A549 (cell line): ENCODE data around the gene NIN. TPM values are rescaled to one million over a fixed set of nuclear protein-coding genes. Genes with fewer than 3 reads are reported as not detected.
"Not testable (repeated sequence)": the region's sequence is repeated elsewhere in the genome, so short reads cannot be mapped to it uniquely, and the experiment has no call there.

Experiments
- ATAC-seq, 2 experiments: fragments of 200-7000 bp in 1 of 2; fragments of >200 bp in 1 of 2; cut with Nextera tagmentation in 1 of 2; cut with Tn5 transposase in 1 of 2; 3 replicates each; pipeline versions ENCODE4 v1.8.0 to v1.9.1; 2018 to 2020; ENCODE audit warnings: mild to moderate bottlenecking in 1 of 2, moderate library complexity in 1 of 2
- CTCF ChIA-PET: fragments of 300-600 bp; sonication (Branson Sonifier 250); formaldehyde crosslinking; extraction: SDS; loops from one replicate; lab custom pipeline; 2021; ENCODE audit warnings: antibody characterized with exemption, inconsistent platforms; lab: Yijun Ruan, JAX
- POLR2A ChIA-PET: fragments of 350-600 bp; formaldehyde crosslinking; extraction: SDS; loops from one replicate; lab custom pipeline; 2021; ENCODE audit warnings: antibody characterized with exemption, inconsistent platforms; lab: Yijun Ruan, JAX
- DNase-seq, 2 experiments: peaks; one replicate each; pipeline versions ENCODE4 v3.0.0 to v3.0.0-alpha.2; 2011 to 2016; ENCODE audit warnings: low read depth in 1 of 2, low spot score in 1 of 2
- FAIRE-seq: peaks from 2 replicates; lab custom pipeline; 2011; peaks lifted over from hg19 to GRCh38; lab: Jason Lieb, UNC
- H3K27ac ChIP-seq, 2 experiments: fragments of >200 bp; sonication (Bioruptor Twin); formaldehyde crosslinking; 3 replicates each; pipeline ENCODE4 v1.5.1; 2016 to 2017
- H3K4me1 ChIP-seq: fragments of >200 bp; sonication (Bioruptor Twin); formaldehyde crosslinking; 3 replicates; pipeline ENCODE4 v1.6.1; 2016
- H3K4me2 ChIP-seq: fragments of >200 bp; sonication (Bioruptor Twin); formaldehyde crosslinking; 3 replicates; pipeline ENCODE4 v1.6.1; 2016
- H3K4me3 ChIP-seq: fragments of >200 bp; sonication (Bioruptor Twin); formaldehyde crosslinking; 3 replicates; pipeline ENCODE4 v1.5.1; 2016
- H3K9me3 ChIP-seq: fragments of >200 bp; sonication (Bioruptor Twin); formaldehyde crosslinking; 3 replicates; pipeline ENCODE4 v1.6.1; 2016
- ATOH8 ChIP-seq: fragments of 250-450 bp; sonication (Bioruptor Pico); IDR thresholded peaks from 2 replicates; pipeline ENCODE4 v1.5.0; 2020; ENCODE audit warnings: low read depth, mild to moderate bottlenecking, moderate library complexity
- CEBPB ChIP-seq, 2 experiments: fragments of >200 bp in 1 of 2; sonication (Bioruptor Twin) in 1 of 2; formaldehyde crosslinking in 1 of 2; IDR thresholded peaks; 2 replicates each; pipeline ENCODE4 v1.6.1; 2012 to 2016
- CHD2 ChIP-seq: fragments of 150-350 bp; IDR thresholded peaks from 2 replicates; pipeline ENCODE4 v1.6.1; 2014; ENCODE audit warnings: low read length; ENCODE audit not compliant: partially characterized antibody
- EHF ChIP-seq: fragments of 250-450 bp; sonication (Bioruptor Pico); IDR thresholded peaks from 2 replicates; pipeline ENCODE4 v1.5.0; 2020; ENCODE audit warnings: mild to moderate bottlenecking
- EHMT2 ChIP-seq: fragments of 200-600 bp; sonication (generic); IDR thresholded peaks from 2 replicates; pipeline ENCODE4 v1.6.1; 2016; ENCODE audit warnings: antibody characterized with exemption, low read depth, mild to moderate bottlenecking, moderate library complexity
- GATA3 ChIP-seq: IDR thresholded peaks from 2 replicates; pipeline ENCODE4 v1.6.1; 2012; ENCODE audit warnings: borderline replicate concordance
- HMGXB4 ChIP-seq: fragments of 250-450 bp; sonication (Bioruptor Pico); IDR thresholded peaks from 2 replicates; pipeline ENCODE4 v1.5.0; 2021; ENCODE audit warnings: mild to moderate bottlenecking, moderate library complexity, borderline replicate concordance
- MAX ChIP-seq: IDR thresholded peaks from 2 replicates; pipeline ENCODE4 v1.6.1; 2012
- NPAS2 ChIP-seq: fragments of 250-450 bp; sonication (Bioruptor Pico); IDR thresholded peaks from 2 replicates; pipeline ENCODE4 v1.8.0; 2022; ENCODE audit warnings: mild to moderate bottlenecking, moderate library complexity, borderline replicate concordance
- PBX3 ChIP-seq: IDR thresholded peaks from 2 replicates; pipeline ENCODE4 v1.6.1; 2012
- PHF8 ChIP-seq: fragments of 200-600 bp; sonication (generic); IDR thresholded peaks from 2 replicates; pipeline ENCODE4 v1.6.1; 2016; ENCODE audit warnings: low read depth, mild to moderate bottlenecking, antibody characterized with exemption, moderate library complexity, borderline replicate concordance
- RAD21 ChIP-seq, 2 experiments: fragments of >200 bp in 1 of 2; sonication (Bioruptor Twin) in 1 of 2; formaldehyde crosslinking in 1 of 2; IDR thresholded peaks in 1 of 2; conservative IDR thresholded peaks in 1 of 2; 2 replicates in 1 of 2; 3 replicates in 1 of 2; pipeline ENCODE4 v1.6.1; 2012 to 2018; ENCODE audit warnings: inconsistent platforms in 1 of 2
- RARB ChIP-seq: fragments of 250-450 bp; sonication (Bioruptor Pico); IDR thresholded peaks from 2 replicates; pipeline ENCODE4 v1.8.0; 2021; ENCODE audit warnings: mild to moderate bottlenecking, moderate library complexity
- RNF2 ChIP-seq: fragments of 200-600 bp; sonication (generic); IDR thresholded peaks from 2 replicates; pipeline ENCODE4 v1.6.1; 2016; ENCODE audit warnings: low read depth, mild to moderate bottlenecking, antibody characterized with exemption, moderate library complexity, borderline replicate concordance
- TP53 ChIP-seq: fragments of 250-450 bp; sonication (Bioruptor Pico); IDR thresholded peaks from 2 replicates; pipeline ENCODE4 v1.5.0; 2021; ENCODE audit warnings: mild to moderate bottlenecking, moderate library complexity
- USF2 ChIP-seq: fragments of 450-650 bp; IDR thresholded peaks from 2 replicates; pipeline ENCODE4 v1.6.1; 2014; ENCODE audit warnings: antibody characterized with exemption
- ZFP36 ChIP-seq: fragments of 450-650 bp; IDR thresholded peaks from 2 replicates; pipeline ENCODE4 v1.6.1; 2014; ENCODE audit warnings: borderline replicate concordance; ENCODE audit not compliant: partially characterized antibody
- WGBS: methylation state at CpG from one replicate; pipeline ENCODE4 v1.1.6; 2017; ENCODE audit errors: missing lambda C conversion rate; 5-methylcytosine and 5-hydroxymethylcytosine counted together
- polyA plus RNA-seq, 4 experiments: library from polyadenylated mRNA; depleted of rRNA in 3 of 4; stranded (reverse); fragments of >200 nt; fragmentation: RNase III in 1 of 4; extraction: RNeasy Plus Mini Kit Qiagen cat#74134 plus additional on column Dnase treatment in 1 of 4; gene quantifications; 2 replicates in 3 of 4; 3 replicates in 1 of 4; pipeline ENCODE4 v1.2.3, GENCODE V29; 2011 to 2017

NIN gene
- polyA plus RNA-seq, 2 of the 4 experiments (the other 2 are of a cell fraction): 12.4 to 19.5 TPM

GRCh38 chr14:50697659-50698290, 133.2 kb downstream of the NIN start (continued):
- no peak for TF ChIP-seq USF2

- not testable (repeated sequence) for DNase-seq, H3K4me1 ChIP-seq, H3K4me2 ChIP-seq, H3K27ac ChIP-seq, H3K4me3 ChIP-seq, ATAC-seq, FAIRE-seq
- 55% methylated on average over 3 of the region's 3 CpGs for WGBS
- TF ChIP-seq ZFP36: peak; percentile 63
- ChIA-PET CTCF (interaction anchor here (0.8 to 1.0 kb wide), 3 partner anchors 13 to 280 kb away, joined by 3 read pairs; no protein-coding TSS in a partner anchor), POLR2A (interaction anchor here (1.2 kb wide), 1 partner anchor 26 kb away, joined by 4 read pairs; the partner anchor contains the start of gene SAV1)
- peaks cover 12% of the 10 kb centered on the region for H3K9me3 ChIP-seq
Measured at GRCh38 chr14:50694260-50694659, 136.7 kb downstream of the NIN start.

- peaks cover 4% of the 10 kb centered on the region; the same call in 2 of the 3 replicates for H3K9me3 ChIP-seq
- ATAC-seq: peak in 1 of 2 experiments; percentile 51; a peak in 3 of 6 replicates
- no peaks in the 10 kb centered on the region for H3K4me1 ChIP-seq
- 85% methylated on average over 1 of the region's 1 CpG for WGBS
- CTCF ChIA-PET: interaction anchor here (1.8 kb wide), 1 partner anchor 11 kb away, joined by 5 read pairs; no protein-coding TSS in a partner anchor
- POLR2A ChIA-PET: no interaction called here
- TF ChIP-seq NPAS2 (CRISPR knock-in tag) (no peak), RAD21 (conservative IDR thresholded peaks at IDR 0.05 in 1 of 2, IDR thresholded peaks at IDR 0.05 in 1 of 2) (0 out of 5 replicates have a peak, but pooled peaks of 1 of the 2 experiments have one; percentile 10), ZFP36 (no peak)
- H3K27ac ChIP-seq: no peak overlapping the region
- DNase-seq: no peak
- no peak for FAIRE-seq
- H3K4me3 ChIP-seq: no peak overlapping the region
- no peak overlapping the region for H3K4me2 ChIP-seq
Measured at GRCh38 chr14:50688875-50689274, 142.1 kb downstream of the NIN start.

- FAIRE-seq (no peak), ATAC-seq (no peak), DNase-seq (no peak)
- POLR2A ChIA-PET: no interaction called here
- Histone ChIP-seq H3K27ac (no peak overlapping the region), H3K4me3 (no peak overlapping the region), H3K4me1 (peaks cover 36% of the 10 kb centered on the region), H3K4me2 (no peak overlapping the region), H3K9me3 (no peaks in the 10 kb centered on the region)
- CTCF ChIA-PET: interaction anchor here (0.6 kb wide), 1 partner anchor 8 kb away, joined by 3 read pairs; no protein-coding TSS in a partner anchor
- TF ChIP-seq MAX (no peak), GATA3 (no peak), CHD2 (no peak), RAD21 (conservative IDR thresholded peaks at IDR 0.05 in 1 of 2, IDR thresholded peaks at IDR 0.05 in 1 of 2) (no peak), PHF8 (no peak), CEBPB (IDR thresholded peaks at IDR 0.05) (no peak), PBX3 (no peak), ATOH8 (no peak), TP53 (CRISPR knock-in tag) (no peak), RARB (CRISPR knock-in tag) (no peak), RNF2 (no peak), HMGXB4 (no peak), EHF (no peak), EHMT2 (no peak)
Measured at GRCh38 chr14:50679674-50680073, 151.3 kb downstream of the NIN start.
